Progenitor cell of endocrine pancreas (in vitro differentiated cells): ENCODE measurements around the gene HGS. TPM values are rescaled to one million over a fixed set of nuclear protein-coding genes. Genes with fewer than 3 reads are reported as not detected.

Experiments
- DNase-seq: peaks from one replicate; pipeline ENCODE4 v3.0.0; 2021; ENCODE audit warnings: low spot score; ENCODE audit not compliant: unreplicated experiment
- H3K27ac Mint-ChIP-seq: 2 replicates; pipeline ENCODE4 v1.8.0; 2021; ENCODE audit warnings: mild to moderate bottlenecking, moderate library complexity, mixed read lengths
- H3K27me3 Mint-ChIP-seq: 2 replicates; pipeline ENCODE4 v1.8.0; 2021; ENCODE audit warnings: mixed read lengths
- H3K36me3 Mint-ChIP-seq: 2 replicates; pipeline ENCODE4 v1.8.0; 2022; ENCODE audit warnings: mixed read lengths; ENCODE audit not compliant: insufficient read depth
- H3K4me1 Mint-ChIP-seq: 2 replicates; pipeline ENCODE4 v1.8.0; 2021; ENCODE audit warnings: low read depth, mixed read lengths
- H3K4me3 Mint-ChIP-seq: 2 replicates; pipeline ENCODE4 v1.8.0; 2021; ENCODE audit warnings: low read depth, mild to moderate bottlenecking, moderate library complexity, mixed read lengths
- H3K9me3 Mint-ChIP-seq: 2 replicates; pipeline ENCODE4 v1.8.0; 2021; ENCODE audit warnings: low read depth, mixed read lengths
- total RNA-seq: library from RNA; stranded (reverse); gene quantifications from 2 replicates; pipeline ENCODE4 v1.2.1, GENCODE V29; 2021
- TF ChIP-seq, protein P1 (sequence below): fragments of 200-600 bp; sonication (generic); IDR thresholded peaks from one replicate; pipeline ENCODE4 v1.5.0; 2021; ENCODE audit warnings: antibody characterized with exemption, mild to moderate bottlenecking; ENCODE audit not compliant: unreplicated experiment

The HGS gene
- total RNA-seq, 1 donor from 2014 or later = 127 TPM

DNA sequence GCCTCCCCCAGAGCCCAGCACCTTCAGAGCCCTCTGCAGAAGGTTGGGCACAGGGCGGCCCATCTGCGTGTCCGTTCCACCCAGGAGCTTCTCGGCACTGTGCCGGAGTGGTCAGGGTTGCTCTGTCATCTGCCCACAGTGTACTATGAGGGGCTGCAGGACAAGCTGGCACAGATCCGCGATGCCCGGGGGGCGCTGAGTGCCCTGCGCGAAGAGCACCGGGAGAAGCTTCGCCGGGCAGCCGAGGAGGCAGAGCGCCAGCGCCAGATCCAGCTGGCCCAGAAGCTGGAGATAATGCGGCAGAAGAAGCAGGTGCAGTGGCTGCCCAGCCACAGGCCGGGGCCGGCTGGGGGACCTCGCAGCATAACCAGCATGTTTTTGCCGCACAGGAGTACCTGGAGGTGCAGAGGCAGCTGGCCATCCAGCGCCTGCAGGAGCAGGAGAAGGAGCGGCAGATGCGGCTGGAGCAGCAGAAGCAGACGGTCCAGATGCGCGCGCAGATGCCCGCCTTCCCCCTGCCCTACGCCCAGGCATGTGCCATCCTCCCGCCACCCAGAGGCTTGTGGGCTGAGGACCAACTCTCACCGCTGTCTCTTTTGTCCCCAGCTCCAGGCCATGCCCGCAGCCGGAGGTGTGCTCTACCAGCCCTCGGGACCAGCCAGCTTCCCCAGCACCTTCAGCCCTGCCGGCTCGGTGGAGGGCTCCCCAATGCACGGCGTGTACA lies 12.6 kb downstream of the HGS start:
- Mint-ChIP-seq H3K27ac (no peak overlapping the region), H3K27me3 (no peaks in the 10 kb centered on the region), H3K9me3 (no peaks in the 10 kb centered on the region), H3K4me1 (no peaks in the 10 kb centered on the region), H3K36me3 (peaks cover 16% of the 10 kb centered on the region), H3K4me3 (no peak overlapping the region)
- DNase-seq = no peak
- TF ChIP-seq, protein P1, sequence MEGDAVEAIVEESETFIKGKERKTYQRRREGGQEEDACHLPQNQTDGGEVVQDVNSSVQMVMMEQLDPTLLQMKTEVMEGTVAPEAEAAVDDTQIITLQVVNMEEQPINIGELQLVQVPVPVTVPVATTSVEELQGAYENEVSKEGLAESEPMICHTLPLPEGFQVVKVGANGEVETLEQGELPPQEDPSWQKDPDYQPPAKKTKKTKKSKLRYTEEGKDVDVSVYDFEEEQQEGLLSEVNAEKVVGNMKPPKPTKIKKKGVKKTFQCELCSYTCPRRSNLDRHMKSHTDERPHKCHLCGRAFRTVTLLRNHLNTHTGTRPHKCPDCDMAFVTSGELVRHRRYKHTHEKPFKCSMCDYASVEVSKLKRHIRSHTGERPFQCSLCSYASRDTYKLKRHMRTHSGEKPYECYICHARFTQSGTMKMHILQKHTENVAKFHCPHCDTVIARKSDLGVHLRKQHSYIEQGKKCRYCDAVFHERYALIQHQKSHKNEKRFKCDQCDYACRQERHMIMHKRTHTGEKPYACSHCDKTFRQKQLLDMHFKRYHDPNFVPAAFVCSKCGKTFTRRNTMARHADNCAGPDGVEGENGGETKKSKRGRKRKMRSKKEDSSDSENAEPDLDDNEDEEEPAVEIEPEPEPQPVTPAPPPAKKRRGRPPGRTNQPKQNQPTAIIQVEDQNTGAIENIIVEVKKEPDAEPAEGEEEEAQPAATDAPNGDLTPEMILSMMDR = no peak

DNA sequence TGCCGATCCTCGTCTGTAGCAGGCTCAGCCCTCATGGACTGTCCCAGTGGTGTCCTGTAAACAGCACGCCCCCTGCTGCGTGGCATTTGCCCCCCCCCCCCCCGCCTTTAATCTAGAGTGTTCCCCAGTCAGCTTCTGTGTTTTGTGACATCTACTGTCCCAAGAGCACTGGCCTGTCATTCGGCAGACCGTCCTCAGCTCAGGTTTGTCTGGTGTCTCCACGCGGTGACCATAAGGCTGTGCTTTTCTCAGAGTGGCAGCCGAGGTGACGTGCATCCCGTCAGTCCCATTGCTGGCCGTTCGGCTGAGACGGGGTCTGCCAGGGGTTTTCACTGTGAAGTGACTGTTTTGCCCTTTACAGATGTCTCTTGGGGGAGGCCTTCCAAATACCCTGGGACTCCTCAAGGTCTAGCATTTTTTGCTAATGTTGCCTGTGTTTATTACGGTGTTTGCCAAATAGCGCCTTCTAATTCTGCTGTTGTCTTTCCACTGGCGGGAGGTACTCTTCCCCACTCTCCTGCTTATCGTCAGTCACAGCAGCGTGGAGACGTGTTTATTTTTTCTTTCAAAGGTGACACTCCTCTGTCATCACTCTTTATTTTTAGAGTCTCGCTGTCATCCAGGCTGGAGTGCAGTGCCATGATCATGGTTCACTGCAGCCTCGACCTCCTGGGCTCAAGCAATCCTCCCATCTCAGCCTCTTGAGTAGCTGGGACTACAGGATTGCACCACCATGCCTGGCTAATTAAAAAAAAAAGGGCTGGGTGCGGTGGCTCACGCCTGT lies 13.6 kb downstream of the HGS start:
- H3K9me3 Mint-ChIP-seq = no peaks in the 10 kb centered on the region
- no peak for DNase-seq
- H3K4me3 Mint-ChIP-seq = no peak overlapping the region
- H3K27ac Mint-ChIP-seq = no peak overlapping the region
- TF ChIP-seq, protein P1 = no peak
- no peaks in the 10 kb centered on the region for H3K27me3 Mint-ChIP-seq
- H3K4me1 Mint-ChIP-seq = peaks cover 5% of the 10 kb centered on the region
- H3K36me3 Mint-ChIP-seq = peaks cover 15% of the 10 kb centered on the region

DNA sequence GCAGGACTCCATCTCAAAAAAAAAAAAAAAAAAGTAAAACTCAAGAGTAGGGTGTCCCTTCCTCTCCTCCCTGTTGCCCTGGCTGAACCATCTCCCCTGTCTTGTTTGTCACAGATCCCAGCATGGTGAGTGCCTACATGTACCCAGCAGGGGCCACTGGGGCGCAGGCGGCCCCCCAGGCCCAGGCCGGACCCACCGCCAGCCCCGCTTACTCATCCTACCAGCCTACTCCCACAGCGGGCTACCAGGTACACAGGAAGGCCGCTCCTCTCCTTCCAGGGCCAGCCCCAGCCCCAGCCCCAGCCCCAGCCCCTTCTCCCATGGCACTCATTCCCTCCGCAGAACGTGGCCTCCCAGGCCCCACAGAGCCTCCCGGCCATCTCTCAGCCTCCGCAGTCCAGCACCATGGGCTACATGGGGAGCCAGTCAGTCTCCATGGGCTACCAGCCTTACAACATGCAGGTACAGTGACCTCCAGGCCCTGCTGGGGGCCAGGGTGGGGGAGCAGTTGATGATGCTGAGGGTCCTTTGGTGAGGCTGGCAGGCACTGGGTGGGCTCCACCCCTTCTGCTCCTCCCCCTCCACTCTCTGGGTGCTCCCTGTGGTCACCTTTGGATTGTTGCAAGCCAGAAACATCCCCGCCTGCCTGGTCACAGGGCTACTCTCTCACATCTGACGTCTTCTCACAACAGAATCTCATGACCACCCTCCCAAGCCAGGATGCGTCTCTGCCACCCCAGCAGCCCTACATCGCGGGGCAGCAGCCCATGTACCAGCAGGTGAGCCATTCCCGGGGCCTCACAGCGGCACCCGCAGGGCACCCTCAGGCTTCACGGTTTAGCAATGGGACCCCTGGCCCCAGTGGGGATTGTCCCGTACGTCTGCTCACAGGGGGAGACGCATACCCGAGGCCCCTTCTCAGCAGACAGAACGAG lies 16.8 kb downstream of the HGS start:
- TF ChIP-seq, protein P1 = no peak
- H3K9me3 Mint-ChIP-seq = no peaks in the 10 kb centered on the region
- peaks cover 17% of the 10 kb centered on the region for H3K36me3 Mint-ChIP-seq
- DNase-seq = no peak
- no peaks in the 10 kb centered on the region for H3K27me3 Mint-ChIP-seq
- peak overlapping the region; percentile 21 for H3K4me3 Mint-ChIP-seq
- peaks cover 9% of the 10 kb centered on the region for H3K4me1 Mint-ChIP-seq
- no peak overlapping the region for H3K27ac Mint-ChIP-seq

DNA sequence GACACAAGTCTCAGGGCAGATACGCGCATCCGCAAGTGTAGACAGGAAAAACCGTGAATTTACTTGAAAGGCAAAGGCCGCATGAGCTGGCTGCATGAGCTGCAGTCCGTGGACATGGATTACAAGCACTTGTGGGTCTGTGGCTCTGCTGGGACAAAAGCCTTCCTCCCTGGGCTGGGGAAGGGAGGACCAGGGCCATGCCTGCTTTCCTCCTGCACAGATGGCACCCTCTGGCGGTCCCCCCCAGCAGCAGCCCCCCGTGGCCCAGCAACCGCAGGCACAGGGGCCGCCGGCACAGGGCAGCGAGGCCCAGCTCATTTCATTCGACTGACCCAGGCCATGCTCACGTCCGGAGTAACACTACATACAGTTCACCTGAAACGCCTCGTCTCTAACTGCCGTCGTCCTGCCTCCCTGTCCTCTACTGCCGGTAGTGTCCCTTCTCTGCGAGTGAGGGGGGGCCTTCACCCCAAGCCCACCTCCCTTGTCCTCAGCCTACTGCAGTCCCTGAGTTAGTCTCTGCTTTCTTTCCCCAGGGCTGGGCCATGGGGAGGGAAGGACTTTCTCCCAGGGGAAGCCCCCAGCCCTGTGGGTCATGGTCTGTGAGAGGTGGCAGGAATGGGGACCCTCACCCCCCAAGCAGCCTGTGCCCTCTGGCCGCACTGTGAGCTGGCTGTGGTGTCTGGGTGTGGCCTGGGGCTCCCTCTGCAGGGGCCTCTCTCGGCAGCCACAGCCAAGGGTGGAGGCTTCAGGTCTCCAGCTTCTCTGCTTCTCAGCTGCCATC lies 17.7 kb downstream of the HGS start:
- H3K4me1 Mint-ChIP-seq = peaks cover 9% of the 10 kb centered on the region
- H3K27me3 Mint-ChIP-seq = no peaks in the 10 kb centered on the region
- H3K9me3 Mint-ChIP-seq = no peaks in the 10 kb centered on the region
- TF ChIP-seq, protein P1 = no peak
- DNase-seq = no peak
- H3K36me3 Mint-ChIP-seq = peaks cover 19% of the 10 kb centered on the region
- H3K27ac Mint-ChIP-seq = no peak overlapping the region
- H3K4me3 Mint-ChIP-seq = peak overlapping the region; percentile 93
